NB4 (cell line): ENCODE results near the gene IL36G.

Source experiments
- CTCF ChIP-seq: IDR thresholded peaks from one replicate; pipeline ENCODE4 v1.5.1; 2012; ENCODE audit warnings: low read depth, low read length
- MAX ChIP-seq: IDR thresholded peaks from 2 replicates; pipeline ENCODE4 v1.6.1; 2011; ENCODE audit warnings: low read depth, low read length
- MYC ChIP-seq: IDR thresholded peaks from 2 replicates; pipeline ENCODE4 v1.6.1; 2011; ENCODE audit warnings: low read depth, low read length
- POLR2A ChIP-seq: IDR thresholded peaks from 2 replicates; pipeline ENCODE4 v1.6.1; 2011; ENCODE audit warnings: mild to moderate bottlenecking; ENCODE audit not compliant: insufficient read length; ENCODE audit errors: extremely low read depth

- TF ChIP-seq CTCF (no peak), POLR2A (no peak), MAX (no peak), MYC (no peak)
Measured at GRCh38 chr2:113018509-113018908, 40.7 kb downstream of the IL36G start.
